H1 (cell line): ENCODE data around the gene SLC39A6. TPM values are rescaled to one million over a fixed set of nuclear protein-coding genes. Genes with fewer than 3 reads are reported as not detected.

Source experiments
- CTCF ChIA-PET: fragments of 300-600 bp; sonication (Branson Sonifier 250); formaldehyde crosslinking; loops from one replicate; lab custom pipeline; 2021; ENCODE audit not compliant: partially characterized antibody; lab: Charles Lee
- POLR2A ChIA-PET: fragments of 300-600 bp; sonication (Branson Sonifier 250); formaldehyde crosslinking; loops from one replicate; lab custom pipeline; 2021; ENCODE audit warnings: inconsistent platforms; ENCODE audit not compliant: partially characterized antibody; lab: Charles Lee
- DNase-seq, 2 experiments: peaks; one replicate each; pipeline versions ENCODE4 v3.0.0 to v3.0.0-alpha.2; 2010 to 2022; ENCODE audit warnings: low spot score in 2 of 2, low read depth in 1 of 2, mixed read lengths in 1 of 2
- FAIRE-seq: peaks from 2 replicates; lab custom pipeline; 2011; peaks lifted over from hg19 to GRCh38; lab: Jason Lieb, UNC
- H2AFZ ChIP-seq: 2 replicates; pipeline ENCODE4 v1.8.1; 2012; ENCODE audit warnings: low read length, inconsistent platforms
- H2AK5ac ChIP-seq: 2 replicates; pipeline ENCODE4 v1.6.1; 2013; ENCODE audit warnings: low read depth, low read length
- H2BK120ac ChIP-seq: replicated peaks from 2 replicates; pipeline ENCODE3; 2013; ENCODE audit warnings: low read depth, low read length, inconsistent platforms
- H2BK12ac ChIP-seq: 2 replicates; pipeline ENCODE4 v1.6.1; 2013; ENCODE audit warnings: low read depth, low read length
- H2BK15ac ChIP-seq: 2 replicates; pipeline ENCODE4 v1.6.1; 2013; ENCODE audit warnings: low read length
- H2BK20ac ChIP-seq: 2 replicates; pipeline ENCODE4 v1.6.1; 2013; ENCODE audit warnings: low read length
- H2BK5ac ChIP-seq: 2 replicates; pipeline ENCODE4 v1.6.1; 2013; ENCODE audit warnings: low read depth, low read length
- H3K14ac ChIP-seq: 2 replicates; pipeline ENCODE4 v1.6.1; 2013; ENCODE audit warnings: inconsistent platforms; ENCODE audit not compliant: insufficient read length
- H3K18ac ChIP-seq: 2 replicates; pipeline ENCODE4 v1.6.1; 2013; ENCODE audit warnings: low read length; ENCODE audit errors: extremely low read depth
- H3K23ac ChIP-seq: 2 replicates; pipeline ENCODE4 v1.6.1; 2013; ENCODE audit warnings: inconsistent platforms; ENCODE audit not compliant: insufficient read length
- H3K23me2 ChIP-seq: 2 replicates; pipeline ENCODE4 v1.6.1; 2013; ENCODE audit warnings: low read depth, low read length
- H3K27ac ChIP-seq: 2 replicates; pipeline ENCODE4 v1.6.1; 2011; ENCODE audit warnings: low read depth, low read length, inconsistent platforms
- H3K27me3 ChIP-seq, 4 experiments: replicated peaks in 1 of 4; 1 replicate in 1 of 4; 2 replicates in 3 of 4; pipeline versions ENCODE4 v1.6.1 to v1.8.1; 2011 to 2013; ENCODE audit warnings: low read length in 3 of 4, mild to moderate bottlenecking in 3 of 4, inconsistent platforms in 2 of 4, mixed read lengths in 2 of 4, moderate library complexity in 1 of 4; ENCODE audit not compliant: control insufficient read depth in 3 of 4, insufficient read depth in 3 of 4; ENCODE audit errors: extremely low read depth in 1 of 4
- H3K36me3 ChIP-seq, 4 experiments: 2 replicates each; pipeline versions ENCODE4 v1.6.1 to v1.8.1; 2011 to 2013; ENCODE audit warnings: mild to moderate bottlenecking in 4 of 4, low read length in 3 of 4, moderate library complexity in 2 of 4, control low read depth in 1 of 4, inconsistent platforms in 1 of 4; ENCODE audit not compliant: insufficient read depth in 4 of 4, control insufficient read depth in 2 of 4
- H3K4ac ChIP-seq: replicated peaks from 2 replicates; pipeline ENCODE3; 2013; ENCODE audit warnings: low read length, low read depth, mixed read lengths, inconsistent platforms; ENCODE audit not compliant: insufficient read length
- H3K4me1 ChIP-seq, 4 experiments: replicated peaks in 1 of 4; 1 replicate in 1 of 4; 2 replicates in 3 of 4; pipeline versions ENCODE4 v1.6.1 to v1.8.1; 2011 to 2013; ENCODE audit warnings: low read length in 3 of 4, inconsistent platforms in 2 of 4, mixed read lengths in 1 of 4; ENCODE audit not compliant: insufficient read depth in 4 of 4, control insufficient read depth in 3 of 4
- H3K4me2 ChIP-seq, 2 experiments: 2 replicates each; pipeline versions ENCODE4 v1.6.1 to v1.8.1; 2011 to 2013; ENCODE audit warnings: low read depth in 2 of 2, low read length in 2 of 2, control low read depth in 1 of 2, inconsistent platforms in 1 of 2, mild to moderate bottlenecking in 1 of 2; ENCODE audit not compliant: insufficient read depth in 1 of 2
- H3K4me3 ChIP-seq, 4 experiments: fragments of 200-600, 300-600 bp in 1 of 4; sonication (generic), shearing (Covaris generic), sonication (Bioruptor Twin) in 1 of 4; 2 replicates each; pipeline versions ENCODE4 v1.5.1 to v1.8.1; 2011 to 2016; ENCODE audit warnings: low read length in 4 of 4, low read depth in 3 of 4, control low read depth in 2 of 4, inconsistent platforms in 2 of 4, mild to moderate bottlenecking in 2 of 4, mixed read lengths in 1 of 4, moderate library complexity in 1 of 4; ENCODE audit not compliant: insufficient read depth in 2 of 4; ENCODE audit errors: extremely low read depth in 1 of 4
- H3K56ac ChIP-seq: replicated peaks from 2 replicates; pipeline ENCODE3; 2013; ENCODE audit warnings: low read depth, mild to moderate bottlenecking, mixed read lengths, low read length, inconsistent platforms; ENCODE audit not compliant: insufficient read length
- H3K79me1 ChIP-seq: 2 replicates; pipeline ENCODE4 v1.6.1; 2013; ENCODE audit warnings: low read depth, low read length, control low read depth
- H3K79me2 ChIP-seq, 2 experiments: 2 replicates each; pipeline versions ENCODE4 v1.6.1 to v1.8.1; 2012 to 2013; ENCODE audit warnings: low read length in 2 of 2, mild to moderate bottlenecking in 2 of 2, inconsistent platforms in 1 of 2; ENCODE audit not compliant: insufficient read depth in 2 of 2, control insufficient read depth in 1 of 2
- H3K9ac ChIP-seq, 4 experiments: replicated peaks in 1 of 4; 1 replicate in 1 of 4; 2 replicates in 3 of 4; pipeline versions ENCODE4 v1.6.1 to v1.8.1; 2011 to 2013; ENCODE audit warnings: low read depth in 3 of 4, low read length in 3 of 4, control low read depth in 2 of 4, mild to moderate bottlenecking in 2 of 4, moderate library complexity in 2 of 4, inconsistent platforms in 1 of 4; ENCODE audit errors: extremely low read depth in 1 of 4
- H3K9me3 ChIP-seq, 2 experiments: 2 replicates each; pipeline versions ENCODE4 v1.6.1 to v1.8.1; 2012 to 2013; ENCODE audit warnings: mild to moderate bottlenecking in 2 of 2, moderate library complexity in 2 of 2, control low read depth in 1 of 2, inconsistent platforms in 1 of 2, low read depth in 1 of 2, low read length in 1 of 2, mixed read lengths in 1 of 2; ENCODE audit not compliant: insufficient read depth in 2 of 2
- H4K20me1 ChIP-seq, 2 experiments: replicated peaks in 1 of 2; 2 replicates each; pipeline versions ENCODE3 to v1.8.1; 2011 to 2013; ENCODE audit warnings: inconsistent platforms in 2 of 2, low read length in 2 of 2, mild to moderate bottlenecking in 1 of 2; ENCODE audit not compliant: insufficient read depth in 2 of 2, control insufficient read depth in 1 of 2
- H4K5ac ChIP-seq: 2 replicates; pipeline ENCODE4 v1.6.1; 2013; ENCODE audit warnings: low read length, low read depth, mixed read lengths, inconsistent platforms; ENCODE audit not compliant: insufficient read length
- H4K8ac ChIP-seq: 2 replicates; pipeline ENCODE4 v1.8.0; 2013; ENCODE audit warnings: mild to moderate bottlenecking, moderate library complexity, low read length, inconsistent platforms; ENCODE audit not compliant: insufficient read depth; ENCODE audit errors: extremely low read depth
- H4K91ac ChIP-seq: replicated peaks from 2 replicates; pipeline ENCODE3; 2013; ENCODE audit warnings: low read length, mixed read lengths, inconsistent platforms; ENCODE audit not compliant: insufficient read length
- ATF3 ChIP-seq: IDR thresholded peaks from 2 replicates; pipeline ENCODE4 v1.6.1; 2011; ENCODE audit warnings: low read depth, mild to moderate bottlenecking, low read length; ENCODE audit not compliant: insufficient read depth
- BRCA1 ChIP-seq: IDR thresholded peaks from 2 replicates; pipeline ENCODE4 v1.6.1; 2012; ENCODE audit warnings: low read depth, low read length, improper control_type of control experiment
- CHD2 ChIP-seq: IDR thresholded peaks from 2 replicates; pipeline ENCODE4 v1.6.1; 2012; ENCODE audit warnings: low read length, improper control_type of control experiment
- GABPA ChIP-seq: IDR thresholded peaks from 2 replicates; pipeline ENCODE4 v1.6.1; 2011; ENCODE audit warnings: mild to moderate bottlenecking, low read length, moderate library complexity, borderline replicate concordance; ENCODE audit not compliant: insufficient read depth
- JUN ChIP-seq: IDR thresholded peaks from 2 replicates; pipeline ENCODE4 v1.6.1; 2011; ENCODE audit warnings: low read depth, mild to moderate bottlenecking, improper control_type of control experiment, low read length
- KDM1A ChIP-seq: fragments of 200-600, 300-600 bp; sonication (generic); IDR thresholded peaks from 2 replicates; pipeline ENCODE4 v1.7.1; 2016; ENCODE audit warnings: mild to moderate bottlenecking, low read length, borderline replicate concordance
- MAX ChIP-seq: IDR thresholded peaks from 2 replicates; pipeline ENCODE4 v1.6.1; 2012; ENCODE audit warnings: inconsistent platforms
- NANOG ChIP-seq: IDR thresholded peaks from 2 replicates; pipeline ENCODE4 v1.6.1; 2011; ENCODE audit warnings: low read length, low read depth, mild to moderate bottlenecking, inconsistent platforms; ENCODE audit not compliant: insufficient read depth, poor library complexity, severe bottlenecking
- SIRT6 ChIP-seq: IDR thresholded peaks from one replicate; pipeline ENCODE4 v1.7.1; 2012; ENCODE audit warnings: low read length, inconsistent platforms
- SP2 ChIP-seq: IDR thresholded peaks from 2 replicates; pipeline ENCODE4 v1.6.1; 2012; ENCODE audit warnings: mild to moderate bottlenecking, low read length, inconsistent platforms
- SUZ12 ChIP-seq: fragments of 200-600 bp; sonication (generic); IDR thresholded peaks from 2 replicates; pipeline ENCODE4 v1.6.1; 2012; ENCODE audit warnings: mild to moderate bottlenecking, inconsistent platforms, low read length, moderate library complexity, mixed read lengths
- TCF12 ChIP-seq: IDR thresholded peaks from 2 replicates; pipeline ENCODE4 v1.6.1; 2011; ENCODE audit warnings: low read depth, mild to moderate bottlenecking, low read length
- WGBS, 2 experiments: shearing (Covaris generic) in 1 of 2; methylation state at CpG; one replicate each; pipeline versions ENCODE4 v1.1.6 to v1.1.7; 2013 to 2015; ENCODE audit warnings: low lambda C conversion rate in 2 of 2, mixed read lengths in 2 of 2, inconsistent platforms in 1 of 2, low coverage in 1 of 2, missing lambda C conversion rate in 1 of 2; ENCODE audit not compliant: insufficient replicate concordance in 2 of 2, insufficient coverage in 1 of 2, insufficient read length in 1 of 2; ENCODE audit errors: extremely low coverage in 1 of 2, missing lambda C conversion rate in 1 of 2; 5-methylcytosine and 5-hydroxymethylcytosine counted together
- polyA plus RNA-seq, 7 experiments: library from polyadenylated mRNA; depleted of rRNA in 3 of 7; stranded (reverse) in 5 of 7; unstranded in 2 of 7; fragments of >200 nt in 5 of 7; fragments of 200-250 nt in 2 of 7; gene quantifications; 1 replicate in 5 of 7; 2 replicates in 1 of 7; 4 replicates in 1 of 7; pipeline versions ENCODE4 v1.2.1 to v1.2.3, GENCODE V29; 2011 to 2013; ENCODE audit warnings: missing spikeins in 2 of 7, mixed read lengths in 2 of 7
- total RNA-seq: library from RNA; stranded (reverse); fragmentation: NEBNext Ultra II Directional; extraction: Animal tissue kit (Norgen Biotek cat#: 25700); gene quantifications from 2 replicates; pipeline ENCODE4 v1.2.1, GENCODE V29; 2021
- TF ChIP-seq, protein P1 (sequence below): IDR thresholded peaks from 2 replicates; pipeline ENCODE4 v1.6.1; 2012; ENCODE audit warnings: inconsistent platforms

The SLC39A6 gene
- total and polyA plus RNA-seq, 2 of the 8 experiments (the other 6 are each of a cell fraction or from before 2014, with no cell fraction given), result 36.8 to 55.4 TPM

- Histone ChIP-seq H2BK12ac (no peak overlapping the region), H3K18ac (no peak overlapping the region), H3K9ac (no peak overlapping the region), H4K20me1 (peaks cover 0 to 1% of the 10 kb centered on the region in 2 experiments), H3K56ac (no peak overlapping the region), H3K23me2 (no peaks in the 10 kb centered on the region), H2BK20ac (no peak overlapping the region), H2BK5ac (no peak overlapping the region), H3K4ac (no peak overlapping the region), H3K27me3 (no peaks in the 10 kb centered on the region), H3K36me3 (peaks cover 14 to 97% (median 65%) of the 10 kb centered on the region in 4 experiments), H3K79me1 (no peaks in the 10 kb centered on the region), H3K4me2 (no peak overlapping the region), H3K27ac (no peak overlapping the region), H2BK120ac (no peak overlapping the region), H3K4me3 (no peak overlapping the region), H4K91ac (no peak overlapping the region), H3K14ac (no peak overlapping the region), H3K9me3 (no peaks in the 10 kb centered on the region), H2AFZ (no peak overlapping the region), H3K4me1 (no peaks in the 10 kb centered on the region), H2AK5ac (no peak overlapping the region), H3K23ac (no peak overlapping the region), H4K5ac (no peak overlapping the region), H4K8ac (no peak overlapping the region), H3K79me2 (no peaks in the 10 kb centered on the region), H2BK15ac (no peak overlapping the region)
- POLR2A ChIA-PET, result interaction anchor here (0.6 to 0.9 kb wide), 2 partner anchors 9 to 15 kb away, joined by 3 to 4 read pairs; no protein-coding TSS in a partner anchor
- DNase-seq (no peak), FAIRE-seq (no peak)
- CTCF ChIA-PET, result interaction anchor here (1.6 kb wide), 1 partner anchor 125 kb away, joined by 3 read pairs; no protein-coding TSS in a partner anchor
- WGBS, 2 experiments, result 95% methylated on average over 3 of the region's 3 CpGs; no CpG with 5 or more reads in 1 of the 2 experiments
- no peak for TF ChIP-seq SUZ12
- no peak for TF ChIP-seq SIRT6
- TF ChIP-seq JUN, result no peak
- no peak for TF ChIP-seq NANOG
- TF ChIP-seq GABPA, result no peak
- TF ChIP-seq, protein P1, sequence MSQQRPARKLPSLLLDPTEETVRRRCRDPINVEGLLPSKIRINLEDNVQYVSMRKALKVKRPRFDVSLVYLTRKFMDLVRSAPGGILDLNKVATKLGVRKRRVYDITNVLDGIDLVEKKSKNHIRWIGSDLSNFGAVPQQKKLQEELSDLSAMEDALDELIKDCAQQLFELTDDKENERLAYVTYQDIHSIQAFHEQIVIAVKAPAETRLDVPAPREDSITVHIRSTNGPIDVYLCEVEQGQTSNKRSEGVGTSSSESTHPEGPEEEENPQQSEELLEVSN, result no peak
- TF ChIP-seq BRCA1, result no peak
- no peak for TF ChIP-seq CHD2
- no peak for TF ChIP-seq ATF3
- no peak for TF ChIP-seq KDM1A
- no peak for TF ChIP-seq MAX
- no peak for TF ChIP-seq TCF12
- TF ChIP-seq SP2, result no peak
Observed at GRCh38 chr18:36142751-36143150, 13.6 kb upstream of the SLC39A6 start.
